ENCODE measurements around the gene DCTN2. TPM values are rescaled to one million over a fixed set of nuclear protein-coding genes. Genes with fewer than 3 reads are reported as not detected.

DCTN2 gene
- total RNA-seq: 174 TPM

GRCh38 chr12:57546438-57547287, at the start of gene DCTN2:
Gene DCTN2 (minus strand): TSS chr12:57547192. CDS start chr12:57547063, 129 bp downstream.

GRCh38 chr12:57590864-57591781, 44.1 kb upstream of the DCTN2 start, which contains the start of gene PIP4K2C:
Gene PIP4K2C (plus strand): TSS chr12:57591192. CDS start chr12:57591290, 98 bp downstream.

DNA sequence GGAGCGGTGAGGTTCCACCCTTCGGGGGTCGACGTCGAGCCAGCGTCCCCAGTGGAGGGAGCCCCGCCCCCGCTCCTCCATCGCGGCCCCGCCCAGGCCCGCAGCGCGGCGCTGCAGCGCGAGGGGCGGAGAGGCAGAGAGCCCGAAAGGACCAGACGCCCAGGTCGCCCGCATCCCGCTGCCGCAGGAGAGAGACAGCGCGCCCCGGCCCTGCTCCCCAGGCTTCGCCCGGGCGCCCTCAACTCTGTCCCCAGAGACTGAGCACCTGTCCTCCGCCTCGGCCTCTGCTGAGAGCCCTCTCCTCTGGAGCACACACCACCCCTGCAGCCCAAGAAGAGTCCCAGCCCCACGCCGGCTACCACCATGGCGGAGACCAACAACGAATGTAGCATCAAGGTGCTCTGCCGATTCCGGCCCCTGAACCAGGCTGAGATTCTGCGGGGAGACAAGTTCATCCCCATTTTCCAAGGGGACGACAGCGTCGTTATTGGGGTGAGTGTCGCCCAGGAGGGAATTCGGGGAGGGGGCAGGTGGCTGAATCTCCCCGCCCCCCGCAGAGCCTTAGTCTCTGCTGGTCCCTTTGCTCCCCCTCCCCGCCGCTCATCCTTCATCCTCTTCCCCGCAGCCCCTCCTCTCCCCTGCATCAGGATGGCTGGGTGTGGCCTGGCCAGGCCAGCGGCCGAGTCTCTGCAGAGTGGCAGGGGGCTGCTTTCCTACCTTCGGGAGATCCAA, 3.1 kb upstream of the DCTN2 start, which contains the start of gene KIF5A:
KIF5A (plus strand) TSS at position 136 of the 732 bp plus-strand sequence; CDS start at position 364, 228 bp downstream.

DNA sequence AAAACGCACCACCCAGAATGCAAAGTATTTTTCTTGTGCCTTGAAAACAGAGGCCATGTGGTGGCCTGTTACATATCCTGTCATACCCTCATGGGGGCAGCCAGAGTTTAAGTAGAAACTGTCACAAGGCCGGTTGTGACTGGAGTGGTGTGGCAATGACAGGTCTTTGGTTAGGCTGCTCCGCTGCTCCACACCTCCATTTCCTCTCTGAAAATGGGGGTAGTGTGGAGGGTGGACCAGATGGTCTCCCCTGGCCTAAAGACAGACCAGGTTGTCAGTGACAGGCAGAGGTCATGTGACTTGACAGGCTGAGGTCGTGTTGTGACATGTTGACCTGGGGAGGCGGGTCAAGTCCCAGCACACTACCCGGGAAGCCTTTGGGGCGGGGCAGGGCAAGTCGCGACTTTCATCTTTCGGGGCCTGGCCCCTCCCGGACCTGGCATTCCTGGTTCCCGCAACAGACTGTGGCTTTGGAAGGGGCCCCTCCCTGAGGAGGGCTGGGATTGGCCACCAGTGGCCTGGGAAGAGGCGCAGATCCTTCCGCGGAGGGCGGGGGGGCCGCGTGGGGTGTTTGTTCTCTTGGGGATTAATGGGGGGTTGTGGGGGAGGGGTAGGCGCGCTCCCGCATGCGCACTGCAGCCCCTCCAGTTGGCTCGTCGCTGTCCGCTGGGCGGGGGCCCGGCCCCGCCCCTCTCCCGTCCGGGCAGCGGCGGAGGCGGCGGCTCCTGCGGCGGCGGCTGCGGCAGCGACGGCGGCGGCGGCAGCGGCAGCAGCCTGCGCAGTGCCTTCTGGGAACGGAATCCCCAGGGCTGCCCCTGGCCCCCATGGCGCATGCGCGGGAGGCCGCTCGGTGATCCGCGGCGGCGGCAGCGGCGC, 24.7 kb downstream of the DCTN2 start, which contains the start of gene MBD6:
MBD6 (plus strand) TSS at position 814 of the 876 bp plus-strand sequence. CDS start 1,480 bp downstream, outside the sequence.

GRCh38 chr12:57520053-57520818, 26.8 kb downstream of the DCTN2 start, which contains the start of gene DDIT3:
Gene DDIT3 (minus strand): TSS chr12:57520514. CDS start chr12:57517406, 3,108 bp downstream.

DNA sequence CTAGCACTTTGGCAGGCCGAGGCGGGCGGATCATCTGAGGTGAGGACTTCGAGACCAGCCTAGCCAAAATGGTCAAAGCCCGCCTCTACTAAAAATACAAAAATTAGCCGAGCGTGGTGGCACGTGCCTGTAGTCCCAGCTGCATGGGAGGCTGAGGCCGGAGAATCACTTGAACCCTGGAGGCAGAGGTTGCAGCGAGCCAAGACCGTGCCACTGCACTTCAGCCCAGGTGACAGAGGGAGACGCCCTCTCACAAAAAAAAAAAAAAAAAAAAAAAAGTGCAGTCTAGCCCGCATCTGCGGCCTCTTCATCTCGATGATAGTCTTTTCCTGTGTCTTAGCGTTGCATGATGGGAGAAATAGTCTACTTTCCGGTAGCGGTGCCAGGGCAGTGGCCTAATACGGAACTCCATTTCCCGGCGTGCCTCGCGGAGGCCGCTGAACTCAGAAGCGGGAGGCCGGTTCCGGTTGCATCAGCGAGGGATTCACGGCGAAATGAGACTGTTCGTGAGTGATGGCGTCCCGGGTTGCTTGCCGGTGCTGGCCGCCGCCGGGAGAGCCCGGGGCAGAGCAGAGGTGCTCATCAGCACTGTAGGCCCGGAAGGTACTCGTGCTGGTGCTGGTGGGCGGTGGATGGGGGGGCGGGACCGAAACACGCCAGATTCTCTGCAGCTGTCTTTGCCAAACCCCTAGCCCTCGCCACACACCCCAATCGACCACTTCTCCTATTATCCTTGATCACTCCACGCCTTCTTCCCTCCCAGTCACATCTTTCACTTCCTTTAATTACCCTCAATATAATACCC, 59.2 kb downstream of the DCTN2 start, which contains the start of gene MARS1:
MARS1 (plus strand) TSS at position 472 of the 805 bp plus-strand sequence; CDS start at position 495, 23 bp downstream.

Other genes starting within 250 kb of the DCTN2 start
- gene R3HDM2, start 116.1 kb downstream of the DCTN2 start, total RNA-seq: 55.9 TPM
- not detected for gene INHBC, start 112.4 kb downstream of the DCTN2 start, total RNA-seq
- not detected for gene INHBE, start 91.9 kb downstream of the DCTN2 start, total RNA-seq
- 7.1 TPM for gene GLI1, start 87.4 kb downstream of the DCTN2 start, total RNA-seq
- 4.0 TPM for gene ARHGAP9, start 67.3 kb downstream of the DCTN2 start, total RNA-seq
- gene MARS1, start 59.1 kb downstream of the DCTN2 start, total RNA-seq: 78.5 TPM
- 37.2 TPM for gene DDIT3, start 26.7 kb downstream of the DCTN2 start, total RNA-seq
- 52.1 TPM for gene MBD6, start 24.4 kb downstream of the DCTN2 start, total RNA-seq
- 30.1 TPM for gene KIF5A, start 2.9 kb upstream of the DCTN2 start, total RNA-seq
- 24.8 TPM for gene PIP4K2C, start 44.0 kb upstream of the DCTN2 start, total RNA-seq
- gene DTX3, start 57.6 kb upstream of the DCTN2 start, total RNA-seq: 69.5 TPM
- gene ARHGEF25, start 64.2 kb upstream of the DCTN2 start, total RNA-seq: 53.5 TPM
- gene B4GALNT1, start 86.0 kb upstream of the DCTN2 start, total RNA-seq: 9.6 TPM
- 250 TPM for gene OS9, start 146.9 kb upstream of the DCTN2 start, total RNA-seq
- gene AGAP2, start 191.6 kb upstream of the DCTN2 start, total RNA-seq: 7.3 TPM
- gene TSPAN31, start 197.8 kb upstream of the DCTN2 start, total RNA-seq: 59.1 TPM
- 108 TPM for gene CDK4, start 205.1 kb upstream of the DCTN2 start, total RNA-seq
- gene MARCHF9, start 207.9 kb upstream of the DCTN2 start, total RNA-seq: 15.1 TPM
- 1.6 TPM for gene CYP27B1, start 219.9 kb upstream of the DCTN2 start, total RNA-seq
- 4.5 TPM for gene METTL1, start 224.9 kb upstream of the DCTN2 start, total RNA-seq
- 12.2 TPM for gene EEF1AKMT3, start 225.4 kb upstream of the DCTN2 start, total RNA-seq
- gene TSFM, start 235.6 kb upstream of the DCTN2 start, total RNA-seq: 18.8 TPM